Hematopoietic multipotent progenitor cell (in vitro differentiated cells): Measurements from ENCODE around the gene DDX11. TPM values are rescaled to one million over a fixed set of nuclear protein-coding genes. Genes with fewer than 3 reads are reported as not detected.
A peak's percentile ranks its signal among the peaks of the same experiment; 100 is the strongest.
"Not testable (repeated sequence)": the region's sequence is repeated elsewhere in the genome, so short reads cannot be mapped to it uniquely, and the experiment has no call there.

Source experiments
- DNase-seq, 3 donors: peaks; one replicate each; pipeline ENCODE4 v3.0.0-alpha.2; 2011 to 2015; ENCODE audit warnings: low read depth in 2 of 3, low spot score in 2 of 3
- total RNA-seq: library from RNA; depleted of rRNA; stranded (reverse); fragments of >200 nt; gene quantifications from one replicate; pipeline ENCODE4 v1.2.3, GENCODE V29; 2012

The DDX11 gene
- total RNA-seq, 1 donor = 44.4 TPM

GRCh38 chr12:31066196-31066595, 7.5 kb upstream of the DDX11 start:
- peak in 2 of 3 donors; percentile 21 to 55 for DNase-seq

GRCh38 chr12:31067656-31068055, 6.0 kb upstream of the DDX11 start:
- DNase-seq = not testable (repeated sequence)

GRCh38 chr12:31070971-31071740, 2.5 kb upstream of the DDX11 start:
- not testable (repeated sequence) for DNase-seq

GRCh38 chr12:31072962-31073361, 698 bp upstream of the DDX11 start:
- not testable (repeated sequence) for DNase-seq

- DNase-seq = peak in 1 of 3 donors; percentile 1
Observed at GRCh38 chr12:31074333-31074874, 744 bp downstream of the DDX11 start.

GRCh38 chr12:31076150-31076549, 2.5 kb downstream of the DDX11 start:
- not testable (repeated sequence) for DNase-seq

- DNase-seq = not testable (repeated sequence)
Observed at GRCh38 chr12:31077095-31077494, 3.4 kb downstream of the DDX11 start.

GRCh38 chr12:31077998-31078397, 4.3 kb downstream of the DDX11 start:
- DNase-seq = not testable (repeated sequence)

GRCh38 chr12:31079421-31079820, 5.8 kb downstream of the DDX11 start:
- DNase-seq = not testable (repeated sequence)

GRCh38 chr12:31080221-31080620, 6.6 kb downstream of the DDX11 start:
- DNase-seq = not testable (repeated sequence)

- DNase-seq = not testable (repeated sequence)
Observed at GRCh38 chr12:31081274-31081673, 7.6 kb downstream of the DDX11 start.

- DNase-seq = not testable (repeated sequence)
Observed at GRCh38 chr12:31084241-31084640, 10.6 kb downstream of the DDX11 start.

- not testable (repeated sequence) for DNase-seq
Observed at GRCh38 chr12:31086032-31086431, 12.4 kb downstream of the DDX11 start.

- not testable (repeated sequence) for DNase-seq
Observed at GRCh38 chr12:31087486-31087885, 13.8 kb downstream of the DDX11 start.

- DNase-seq = not testable (repeated sequence)
Observed at GRCh38 chr12:31087956-31088355, 14.3 kb downstream of the DDX11 start.

- DNase-seq = no peak
Observed at GRCh38 chr12:31089072-31089471, 15.4 kb downstream of the DDX11 start.

- DNase-seq = not testable (repeated sequence)
Observed at GRCh38 chr12:31091629-31092028, 18.0 kb downstream of the DDX11 start.

- not testable (repeated sequence) for DNase-seq
Observed at GRCh38 chr12:31092718-31093117, 19.1 kb downstream of the DDX11 start.

GRCh38 chr12:31095080-31095860, 21.6 kb downstream of the DDX11 start:
- DNase-seq = not testable (repeated sequence)

- not testable (repeated sequence) for DNase-seq
Observed at GRCh38 chr12:31096251-31097065, 22.8 kb downstream of the DDX11 start.
